B cell (primary cell): Measurements from ENCODE around the gene PUS3.
"Not testable (repeated sequence)": the region's sequence is repeated elsewhere in the genome, so short reads cannot be mapped to it uniquely, and the experiment has no call there.

Source experiments
- EZH2 ChIP-seq: IDR thresholded peaks from 2 replicates; pipeline ENCODE4 v1.6.1; 2012; ENCODE audit warnings: borderline replicate concordance, low read depth, mild to moderate bottlenecking, moderate library complexity, low read length; ENCODE audit not compliant: insufficient read depth, poor library complexity, severe bottlenecking
- TF ChIP-seq, protein P1 (sequence below): fragments of 200-600 bp; IDR thresholded peaks from one replicate; pipeline ENCODE4 v1.8.0; 2022; ENCODE audit warnings: antibody characterized with exemption, mild to moderate bottlenecking

DNA sequence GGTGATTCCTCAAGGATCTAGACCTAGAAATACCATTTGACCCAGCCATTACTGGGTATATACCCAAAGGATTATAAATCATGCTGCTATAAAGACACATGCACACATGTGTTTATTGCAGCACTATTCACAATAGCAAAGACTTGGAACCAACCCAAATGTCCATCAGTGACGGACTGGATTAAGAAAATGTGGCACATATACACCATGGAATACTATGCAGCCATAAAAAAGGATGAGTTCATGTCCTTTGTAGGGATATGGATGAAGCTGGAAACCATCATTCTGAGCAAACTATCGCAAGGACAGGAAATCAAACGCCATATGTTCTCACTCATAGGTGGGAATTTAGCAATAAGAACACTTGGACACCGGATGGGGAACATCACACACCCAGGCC, 37.7 kb downstream of the PUS3 start:
- TF ChIP-seq, protein P1, sequence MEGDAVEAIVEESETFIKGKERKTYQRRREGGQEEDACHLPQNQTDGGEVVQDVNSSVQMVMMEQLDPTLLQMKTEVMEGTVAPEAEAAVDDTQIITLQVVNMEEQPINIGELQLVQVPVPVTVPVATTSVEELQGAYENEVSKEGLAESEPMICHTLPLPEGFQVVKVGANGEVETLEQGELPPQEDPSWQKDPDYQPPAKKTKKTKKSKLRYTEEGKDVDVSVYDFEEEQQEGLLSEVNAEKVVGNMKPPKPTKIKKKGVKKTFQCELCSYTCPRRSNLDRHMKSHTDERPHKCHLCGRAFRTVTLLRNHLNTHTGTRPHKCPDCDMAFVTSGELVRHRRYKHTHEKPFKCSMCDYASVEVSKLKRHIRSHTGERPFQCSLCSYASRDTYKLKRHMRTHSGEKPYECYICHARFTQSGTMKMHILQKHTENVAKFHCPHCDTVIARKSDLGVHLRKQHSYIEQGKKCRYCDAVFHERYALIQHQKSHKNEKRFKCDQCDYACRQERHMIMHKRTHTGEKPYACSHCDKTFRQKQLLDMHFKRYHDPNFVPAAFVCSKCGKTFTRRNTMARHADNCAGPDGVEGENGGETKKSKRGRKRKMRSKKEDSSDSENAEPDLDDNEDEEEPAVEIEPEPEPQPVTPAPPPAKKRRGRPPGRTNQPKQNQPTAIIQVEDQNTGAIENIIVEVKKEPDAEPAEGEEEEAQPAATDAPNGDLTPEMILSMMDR: not testable (repeated sequence)
- TF ChIP-seq EZH2: not testable (repeated sequence)
